Measurements from ENCODE around the gene TSPYL1.

TSPYL1 gene

DNA sequence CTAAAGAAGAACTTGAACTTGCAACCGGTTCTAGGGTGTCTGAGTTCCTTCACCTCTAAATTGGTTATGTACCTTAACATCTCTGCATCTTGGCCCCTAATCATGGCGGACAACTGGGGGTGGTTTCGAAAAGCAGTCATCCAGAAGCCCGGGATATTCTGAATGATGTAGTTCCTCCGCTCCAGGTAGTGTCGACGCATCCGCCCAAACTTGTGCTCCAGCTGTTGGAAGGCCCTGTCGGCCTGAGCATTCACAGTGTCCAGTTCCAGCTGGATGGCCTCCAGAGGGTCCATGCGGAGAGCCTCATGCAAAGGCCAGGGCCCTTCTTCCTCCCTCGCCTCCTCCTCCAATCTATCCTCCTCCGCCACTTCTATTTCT is 887 bp downstream of the TSPYL1 start:
- Histone ChIP-seq H4K20me1 (ENCODE audit: insufficient read depth, low read length, poor library complexity, severe bottlenecking) (peaks cover 48% of the 10 kb centered on the region), H3K9me2 (replicated peaks; ENCODE audit: low read depth, low read length) (no peaks in the 10 kb centered on the region), H3K79me2 (ENCODE audit: insufficient read depth, low read length) (peaks cover 71% of the 10 kb centered on the region), H3K27me3 (ENCODE audit: insufficient read depth, low read length, poor library complexity, severe bottlenecking) (no peaks in the 10 kb centered on the region), H3K4me3 (ENCODE audit: low read length, poor library complexity, severe bottlenecking) (peak overlapping the region; percentile 91), H2AFZ (ENCODE audit: low read length) (no peak overlapping the region), H3K9ac (ENCODE audit: low read depth, low read length, poor library complexity, severe bottlenecking) (peak overlapping the region; percentile 95), H3K9me3 (ENCODE audit: insufficient read depth, low read depth, low read length) (no peaks in the 10 kb centered on the region), H3K36me3 (ENCODE audit: insufficient read depth, low read length) (peaks cover 4% of the 10 kb centered on the region; the same call in 1 of the 2 replicates), H3F3A (ENCODE audit: low read depth) (no peaks in the 10 kb centered on the region), H3K4me1 (ENCODE audit: insufficient read depth, low read length, poor library complexity, severe bottlenecking) (peaks cover 60% of the 10 kb centered on the region), H3K4me2 (ENCODE audit: low read depth, low read length, poor library complexity, severe bottlenecking) (peak overlapping the region; percentile 97)
- TF ChIP-seq EZH2phosphoT487 (IDR thresholded peaks at IDR 0.05; ENCODE audit: borderline replicate concordance), result no peak
- TF ChIP-seq, protein P1, sequence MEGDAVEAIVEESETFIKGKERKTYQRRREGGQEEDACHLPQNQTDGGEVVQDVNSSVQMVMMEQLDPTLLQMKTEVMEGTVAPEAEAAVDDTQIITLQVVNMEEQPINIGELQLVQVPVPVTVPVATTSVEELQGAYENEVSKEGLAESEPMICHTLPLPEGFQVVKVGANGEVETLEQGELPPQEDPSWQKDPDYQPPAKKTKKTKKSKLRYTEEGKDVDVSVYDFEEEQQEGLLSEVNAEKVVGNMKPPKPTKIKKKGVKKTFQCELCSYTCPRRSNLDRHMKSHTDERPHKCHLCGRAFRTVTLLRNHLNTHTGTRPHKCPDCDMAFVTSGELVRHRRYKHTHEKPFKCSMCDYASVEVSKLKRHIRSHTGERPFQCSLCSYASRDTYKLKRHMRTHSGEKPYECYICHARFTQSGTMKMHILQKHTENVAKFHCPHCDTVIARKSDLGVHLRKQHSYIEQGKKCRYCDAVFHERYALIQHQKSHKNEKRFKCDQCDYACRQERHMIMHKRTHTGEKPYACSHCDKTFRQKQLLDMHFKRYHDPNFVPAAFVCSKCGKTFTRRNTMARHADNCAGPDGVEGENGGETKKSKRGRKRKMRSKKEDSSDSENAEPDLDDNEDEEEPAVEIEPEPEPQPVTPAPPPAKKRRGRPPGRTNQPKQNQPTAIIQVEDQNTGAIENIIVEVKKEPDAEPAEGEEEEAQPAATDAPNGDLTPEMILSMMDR (conservative IDR thresholded peaks at IDR 0.05; ENCODE audit: low read length), result no peak

- Histone ChIP-seq H3K9me3 (ENCODE audit: insufficient read depth, low read depth, low read length) (no peaks in the 10 kb centered on the region), H3K79me2 (ENCODE audit: insufficient read depth, low read length) (peaks cover 72% of the 10 kb centered on the region)
These were observed 1.3 kb downstream of the TSPYL1 start for GRCh38 chr6:116278481-116278829.

GRCh38 chr6:116277124-116277523 is 2.6 kb downstream of the TSPYL1 start:
- Histone ChIP-seq H3K9me2 (replicated peaks; ENCODE audit: low read depth, low read length) (no peaks in the 10 kb centered on the region), H2AFZ (ENCODE audit: low read length) (no peak overlapping the region), H3K4me3 (ENCODE audit: low read length, poor library complexity, severe bottlenecking) (peak overlapping the region; percentile 91), H4K20me1 (ENCODE audit: insufficient read depth, low read length, poor library complexity, severe bottlenecking) (peaks cover 54% of the 10 kb centered on the region), H3K36me3 (ENCODE audit: insufficient read depth, low read length) (peaks cover 4% of the 10 kb centered on the region; the same call in 1 of the 2 replicates), H3F3A (ENCODE audit: low read depth) (peaks cover 3% of the 10 kb centered on the region; the same call in 1 of the 2 replicates), H3K27me3 (ENCODE audit: insufficient read depth, low read length, poor library complexity, severe bottlenecking) (no peaks in the 10 kb centered on the region), H3K4me1 (ENCODE audit: insufficient read depth, low read length, poor library complexity, severe bottlenecking) (peaks cover 65% of the 10 kb centered on the region), H3K4me2 (ENCODE audit: low read depth, low read length, poor library complexity, severe bottlenecking) (peak overlapping the region; percentile 97), H3K9me3 (ENCODE audit: insufficient read depth, low read depth, low read length) (no peaks in the 10 kb centered on the region), H3K9ac (ENCODE audit: low read depth, low read length, poor library complexity, severe bottlenecking) (peak overlapping the region; percentile 95), H3K79me2 (ENCODE audit: insufficient read depth, low read length) (peaks cover 77% of the 10 kb centered on the region)
- TF ChIP-seq, protein P1 (conservative IDR thresholded peaks at IDR 0.05; ENCODE audit: low read length), result no peak
- no peak for TF ChIP-seq EZH2phosphoT487 (IDR thresholded peaks at IDR 0.05; ENCODE audit: borderline replicate concordance)

More at GRCh38 chr6:116278481-116278829, 1.3 kb downstream of the TSPYL1 start:
- Histone ChIP-seq H3K36me3 (ENCODE audit: insufficient read depth, low read length) (peaks cover 4% of the 10 kb centered on the region; the same call in 1 of the 2 replicates), H3K4me3 (ENCODE audit: low read length, poor library complexity, severe bottlenecking) (peak overlapping the region; percentile 91), H3F3A (ENCODE audit: low read depth) (no peaks in the 10 kb centered on the region), H3K4me1 (ENCODE audit: insufficient read depth, low read length, poor library complexity, severe bottlenecking) (peaks cover 60% of the 10 kb centered on the region), H3K27me3 (ENCODE audit: insufficient read depth, low read length, poor library complexity, severe bottlenecking) (no peaks in the 10 kb centered on the region), H3K4me2 (ENCODE audit: low read depth, low read length, poor library complexity, severe bottlenecking) (peak overlapping the region; percentile 97), H3K9ac (ENCODE audit: low read depth, low read length, poor library complexity, severe bottlenecking) (peak overlapping the region; percentile 95), H4K20me1 (ENCODE audit: insufficient read depth, low read length, poor library complexity, severe bottlenecking) (peaks cover 48% of the 10 kb centered on the region), H3K9me2 (replicated peaks; ENCODE audit: low read depth, low read length) (no peaks in the 10 kb centered on the region), H2AFZ (ENCODE audit: low read length) (no peak overlapping the region)
- TF ChIP-seq EZH2phosphoT487 (IDR thresholded peaks at IDR 0.05; ENCODE audit: borderline replicate concordance), result no peak
- TF ChIP-seq, protein P1 (conservative IDR thresholded peaks at IDR 0.05; ENCODE audit: low read length), result no peak

Data from Loucy (cell line).